Lung (tissue), 12 donors: ENCODE results near the gene TBX2. TPM values are rescaled to one million over a fixed set of nuclear protein-coding genes. Genes with fewer than 3 reads are reported as not detected.
A peak's percentile ranks its signal among the peaks of the same experiment; 100 is the strongest.

Experiments
- ATAC-seq: fragments of 200-7000 bp; cut with Tn5 transposase; one replicate; pipeline ENCODE4 v1.9.1; 2020; ENCODE audit warnings: moderate number of reproducible peaks; ENCODE audit not compliant: insufficient read depth, low FRiP score
- DNase-seq, 3 donors: peaks; one replicate each; pipeline ENCODE4 v3.0.0-alpha.2; 2013 to 2017
- H3K27ac ChIP-seq, 2 donors: one replicate each; pipeline ENCODE4 v1.5.1; 2013; ENCODE audit warnings: mild to moderate bottlenecking in 2 of 2, moderate library complexity in 2 of 2, control low read depth in 1 of 2, inconsistent platforms in 1 of 2, low read depth in 1 of 2, low read length in 1 of 2
- H3K27me3 ChIP-seq, 3 donors: one replicate each; pipeline ENCODE4 v1.5.1; 2013; ENCODE audit warnings: low read length in 2 of 3; ENCODE audit not compliant: control insufficient read depth in 3 of 3, insufficient read depth in 3 of 3
- H3K36me3 ChIP-seq, 4 donors: one replicate each; pipeline ENCODE4 v1.5.1; 2013; ENCODE audit warnings: low read length in 4 of 4, mild to moderate bottlenecking in 1 of 4, moderate library complexity in 1 of 4; ENCODE audit not compliant: control insufficient read depth in 4 of 4, insufficient read depth in 4 of 4
- H3K4me1 ChIP-seq, 5 donors: one replicate each; pipeline ENCODE4 v1.5.1; 2013; ENCODE audit warnings: low read length in 5 of 5, mild to moderate bottlenecking in 2 of 5, moderate library complexity in 1 of 5; ENCODE audit not compliant: control insufficient read depth in 5 of 5, insufficient read depth in 5 of 5
- H3K4me3 ChIP-seq: one replicate; pipeline ENCODE4 v1.5.1; 2013; ENCODE audit warnings: mild to moderate bottlenecking, control low read depth, moderate library complexity
- H3K9ac ChIP-seq, 2 donors: one replicate each; pipeline ENCODE4 v1.5.1; 2013; ENCODE audit warnings: low read length in 2 of 2, control low read depth in 1 of 2; ENCODE audit not compliant: insufficient read depth in 1 of 2
- H3K9me3 ChIP-seq, 4 donors: one replicate each; pipeline ENCODE4 v1.5.1; 2013; ENCODE audit warnings: low read length in 3 of 4, mild to moderate bottlenecking in 1 of 4, moderate library complexity in 1 of 4; ENCODE audit not compliant: control insufficient read depth in 4 of 4, insufficient read depth in 3 of 4
- CTCF ChIP-seq: IDR thresholded peaks from 2 replicates; pipeline ENCODE4 v1.5.1; 2012; ENCODE audit warnings: mild to moderate bottlenecking; ENCODE audit errors: control extremely low read depth, extremely low read depth
- WGBS, 2 donors: extraction: QIAGEN DNeasy Blood & Tissue Kit; methylation state at CpG; one replicate each; pipeline ENCODE4 v1.1.7; 2013; 5-methylcytosine and 5-hydroxymethylcytosine counted together
- polyA plus RNA-seq, 2 donors: library from polyadenylated mRNA; stranded (reverse); fragments of 200-250 nt; gene quantifications; one replicate each; pipeline ENCODE4 v1.2.1, GENCODE V29; 2013
- total RNA-seq, 2 donors: library from RNA; depleted of rRNA in 1 of 2; stranded (reverse); fragments of >200 nt in 1 of 2; gene quantifications; one replicate each; pipeline ENCODE4 v1.2.1, GENCODE V29; 2014 to 2021
- donor health status: control.
- donor health status: control.
- donor health status: Bipolar disorder and iron deficiency.
- donor health status: healthy.
- donor health status: DM: yes; HTN: yes; CAD: no.

The TBX2 gene
- total and polyA plus RNA-seq, 4 donors, result 44.5 to 155 (median 79.2) TPM

GRCh38 chr17:61449707-61450640, 50.3 kb downstream of the TBX2 start:
- H3K27ac ChIP-seq, result no peak overlapping the region
- ATAC-seq (no peak), DNase-seq (no peak)
- H3K36me3 ChIP-seq, result peaks cover 0 to 24% (median 3%) of the 10 kb centered on the region in 4 donors
- no peak overlapping the region for H3K4me3 ChIP-seq
- peaks cover 0 to 36% (median 14%) of the 10 kb centered on the region in 3 donors for H3K27me3 ChIP-seq
- H3K4me1 ChIP-seq, result peaks cover 0 to 16% (median 11%) of the 10 kb centered on the region in 5 donors
- no peak for TF ChIP-seq CTCF
- no peaks in the 10 kb centered on the region for H3K9me3 ChIP-seq
- peak overlapping the region in 1 of 2 donors; percentile 59 for H3K9ac ChIP-seq
- 81 to 88% methylated on average over 9 of the region's 9 CpGs for WGBS, 2 donors

GRCh38 chr17:61450641-61451537, 51.2 kb downstream of the TBX2 start:
- ATAC-seq, result no peak
- H3K36me3 ChIP-seq, result peaks cover 0 to 33% (median 3%) of the 10 kb centered on the region in 4 donors
- H3K27ac ChIP-seq, result peak overlapping the region in 1 of 2 donors; percentile 87
- H3K4me1 ChIP-seq, result peaks cover 0 to 16% (median 11%) of the 10 kb centered on the region in 5 donors
- TF ChIP-seq CTCF, result no peak
- H3K4me3 ChIP-seq, result no peak overlapping the region
- H3K9me3 ChIP-seq, result no peaks in the 10 kb centered on the region
- 42 to 61% methylated on average over 19 of the region's 19 CpGs for WGBS, 2 donors
- H3K27me3 ChIP-seq, result peaks cover 0 to 44% (median 14%) of the 10 kb centered on the region in 3 donors
- DNase-seq, result peak in 2 of 3 donors; percentile 66 to 73
- peak overlapping the region in 1 of 2 donors; percentile 59 for H3K9ac ChIP-seq

GRCh38 chr17:61451538-61452300, 52.1 kb downstream of the TBX2 start:
- Histone ChIP-seq H3K27ac (peak overlapping the region in 1 of 2 donors; percentile 87), H3K9ac (peak overlapping the region in 1 of 2 donors; percentile 59), H3K4me3 (peak overlapping the region; percentile 27), H3K36me3 (peaks cover 0 to 41% (median 3%) of the 10 kb centered on the region in 4 donors), H3K27me3 (peaks cover 4 to 51% (median 14%) of the 10 kb centered on the region in 3 donors), H3K4me1 (peaks cover 0 to 18% (median 11%) of the 10 kb centered on the region in 5 donors), H3K9me3 (no peaks in the 10 kb centered on the region)
- 2 to 4% methylated on average over 61 to 75 of the region's 75 CpGs for WGBS, 2 donors
- no peak for TF ChIP-seq CTCF
- DNase-seq, result peak; percentile 58 to 65 (median 64)
- peak; percentile 27 for ATAC-seq
